Spleen (tissue), 11 donors: Measurements from ENCODE around the gene TMEM43. TPM values are rescaled to one million over a fixed set of nuclear protein-coding genes. Genes with fewer than 3 reads are reported as not detected.

Source experiments
- DNase-seq: peaks from one replicate; pipeline ENCODE4 v3.0.0-alpha.2; 2020
- H3K27ac ChIP-seq, 8 donors: fragments of 200-600 bp; sonication (generic) in 7 of 8; 1 replicate in 4 of 8; 2 replicates in 4 of 8; pipeline versions ENCODE4 v1.5.0 to v1.8.0; 2016 to 2021; ENCODE audit warnings: inconsistent platforms in 4 of 8, mild to moderate bottlenecking in 4 of 8, moderate library complexity in 1 of 8
- H3K27me3 ChIP-seq, 7 donors: fragments of 200-600 bp; sonication (generic) in 6 of 7; replicated peaks in 1 of 7; 1 replicate in 4 of 7; 2 replicates in 3 of 7; pipeline versions ENCODE4 v1.5.0 to v1.8.0; 2016 to 2021; ENCODE audit warnings: inconsistent platforms in 3 of 7, mild to moderate bottlenecking in 1 of 7
- H3K36me3 ChIP-seq, 6 donors: fragments of 200-600 bp; sonication (generic) in 5 of 6; 1 replicate in 4 of 6; 2 replicates in 2 of 6; pipeline versions ENCODE4 v1.5.0 to v1.8.0; 2016 to 2021; ENCODE audit warnings: inconsistent platforms in 2 of 6
- H3K4me1 ChIP-seq, 6 donors: fragments of 200-600 bp; sonication (generic) in 5 of 6; 1 replicate in 3 of 6; 2 replicates in 3 of 6; pipeline versions ENCODE4 v1.5.0 to v1.8.0; 2016 to 2021; ENCODE audit warnings: inconsistent platforms in 3 of 6
- H3K4me3 ChIP-seq, 8 donors: fragments of 200-600 bp; sonication (generic) in 7 of 8; 1 replicate in 4 of 8; 2 replicates in 4 of 8; pipeline versions ENCODE4 v1.5.0 to v1.8.0; 2016 to 2021; ENCODE audit warnings: inconsistent platforms in 4 of 8, mild to moderate bottlenecking in 4 of 8, moderate library complexity in 2 of 8
- H3K9me3 ChIP-seq, 8 donors: fragments of 200-600 bp; sonication (generic) in 7 of 8; 1 replicate in 4 of 8; 2 replicates in 4 of 8; pipeline versions ENCODE4 v1.5.0 to v1.8.0; 2016 to 2021; ENCODE audit warnings: inconsistent platforms in 4 of 8
- POLR2A ChIP-seq, 3 donors: fragments of 450-650 bp; IDR thresholded peaks; one replicate each; pipeline ENCODE4 v1.5.1; 2017; ENCODE audit warnings: antibody characterized with exemption in 3 of 3, mild to moderate bottlenecking in 1 of 3
- POLR2AphosphoS5 ChIP-seq, 3 donors: sonication (generic); formaldehyde crosslinking; IDR thresholded peaks; one replicate each; pipeline ENCODE4 v1.5.1; 2017; ENCODE audit warnings: antibody characterized with exemption in 3 of 3
- whole genome bisulfite sequencing, 5 donors: extraction: QIAGEN DNeasy Blood & Tissue Kit in 3 of 5; methylation state at CpG; one replicate each; pipeline versions ENCODE4 v1.1.5 to v1.1.7; 2013 to 2018; 5-methylcytosine and 5-hydroxymethylcytosine counted together
- intact Hi-C: fragments of 100-400 bp; cut with DNase I; formaldehyde crosslinking; loops from one replicate; pipeline ENCODE4 v1.15.0; 2023; ENCODE audit warnings: low total_unique reads
- polyA plus RNA-seq, 3 donors: library from polyadenylated mRNA; stranded (reverse); fragments of 200-250 nt; gene quantifications; one replicate each; pipeline ENCODE4 v1.2.1, GENCODE V29; 2013
- total RNA-seq, 7 donors: library from RNA; depleted of rRNA in 3 of 7; stranded (reverse); fragments of >200 nt in 3 of 7; fragmentation: NEBNext Ultra II Directional in 4 of 7; extraction: Animal tissue kit (Norgen Biotek cat#: 25700) in 4 of 7; gene quantifications; one replicate each; pipeline versions ENCODE4 v1.1.0 to v1.2.1, GENCODE V29; 2016 to 2021
- TF ChIP-seq, protein P1 (sequence below), 11 experiments: fragments of 200-600 bp in 7 of 11; fragments of 450-650 bp in 4 of 11; sonication (generic) in 4 of 11; IDR thresholded peaks in 8 of 11; conservative IDR thresholded peaks in 3 of 11; 1 replicate in 7 of 11; 2 replicates in 4 of 11; pipeline versions ENCODE4 v1.4.0 to v1.8.0; 2016 to 2021; ENCODE audit warnings: antibody characterized with exemption in 11 of 11, inconsistent platforms in 4 of 11, mild to moderate bottlenecking in 1 of 11
- donor health status: healthy with polysubstance abuse.
- donor health status: DM: no; HTN: no; CAD: no; lungs with moderate emphysema.
- donor health status: DM: no; HTN: no; CAD: no.
- donor health status: Bipolar disorder and iron deficiency.
- donor health status: healthy.
- donor health status: DM: no; HTN: no; CAD: no.
- donor health status: DM: yes; HTN: yes; CAD: no.

TMEM43 gene
- total and polyA plus RNA-seq, 10 donors: 18.7 to 64.2 (median 44.5) TPM

DNA sequence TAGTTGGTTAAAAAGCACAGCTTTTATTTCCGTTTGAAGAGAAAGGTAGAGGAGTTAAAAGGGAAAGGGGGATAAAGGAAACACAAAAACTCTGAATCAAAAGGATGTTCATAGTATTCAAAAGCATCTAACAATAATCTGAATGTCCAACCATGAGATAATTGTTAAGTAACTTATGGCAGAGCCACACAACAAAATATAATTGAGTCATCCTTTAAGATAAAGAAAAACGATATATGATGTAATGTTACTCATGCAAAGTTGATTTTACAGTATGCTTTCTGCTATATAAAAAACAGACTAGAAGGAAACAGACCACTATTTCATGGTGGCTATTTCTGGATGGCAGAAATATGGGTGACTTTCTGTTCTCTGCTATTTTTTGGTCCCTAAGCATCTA, 49.6 kb downstream of the TMEM43 start:
- 71 to 86% (median 76%) methylated on average over 2 of the region's 2 CpGs for WGBS, 5 donors
- no peak for DNase-seq
- peak overlapping the region in 2 of 8 donors; percentile 36 to 56 for H3K27ac ChIP-seq
- H3K4me1 ChIP-seq: peaks cover 33 to 72% (median 44%) of the 10 kb centered on the region in 6 donors
- H3K27me3 ChIP-seq: no peaks in the 10 kb centered on the region
- intact Hi-C loops: no loop called here
- H3K4me3 ChIP-seq: no peak overlapping the region
- TF ChIP-seq POLR2A (IDR thresholded peaks at IDR 0.05) (no peak), POLR2AphosphoS5 (IDR thresholded peaks at IDR 0.05) (no peak)
- TF ChIP-seq, protein P1, sequence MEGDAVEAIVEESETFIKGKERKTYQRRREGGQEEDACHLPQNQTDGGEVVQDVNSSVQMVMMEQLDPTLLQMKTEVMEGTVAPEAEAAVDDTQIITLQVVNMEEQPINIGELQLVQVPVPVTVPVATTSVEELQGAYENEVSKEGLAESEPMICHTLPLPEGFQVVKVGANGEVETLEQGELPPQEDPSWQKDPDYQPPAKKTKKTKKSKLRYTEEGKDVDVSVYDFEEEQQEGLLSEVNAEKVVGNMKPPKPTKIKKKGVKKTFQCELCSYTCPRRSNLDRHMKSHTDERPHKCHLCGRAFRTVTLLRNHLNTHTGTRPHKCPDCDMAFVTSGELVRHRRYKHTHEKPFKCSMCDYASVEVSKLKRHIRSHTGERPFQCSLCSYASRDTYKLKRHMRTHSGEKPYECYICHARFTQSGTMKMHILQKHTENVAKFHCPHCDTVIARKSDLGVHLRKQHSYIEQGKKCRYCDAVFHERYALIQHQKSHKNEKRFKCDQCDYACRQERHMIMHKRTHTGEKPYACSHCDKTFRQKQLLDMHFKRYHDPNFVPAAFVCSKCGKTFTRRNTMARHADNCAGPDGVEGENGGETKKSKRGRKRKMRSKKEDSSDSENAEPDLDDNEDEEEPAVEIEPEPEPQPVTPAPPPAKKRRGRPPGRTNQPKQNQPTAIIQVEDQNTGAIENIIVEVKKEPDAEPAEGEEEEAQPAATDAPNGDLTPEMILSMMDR (IDR thresholded peaks at IDR 0.05 in 8 of 11, conservative IDR thresholded peaks at IDR 0.05 in 3 of 11): no peak
- H3K36me3 ChIP-seq: peaks cover 2 to 37% (median 35%) of the 10 kb centered on the region in 6 donors
- no peaks in the 10 kb centered on the region for H3K9me3 ChIP-seq

DNA sequence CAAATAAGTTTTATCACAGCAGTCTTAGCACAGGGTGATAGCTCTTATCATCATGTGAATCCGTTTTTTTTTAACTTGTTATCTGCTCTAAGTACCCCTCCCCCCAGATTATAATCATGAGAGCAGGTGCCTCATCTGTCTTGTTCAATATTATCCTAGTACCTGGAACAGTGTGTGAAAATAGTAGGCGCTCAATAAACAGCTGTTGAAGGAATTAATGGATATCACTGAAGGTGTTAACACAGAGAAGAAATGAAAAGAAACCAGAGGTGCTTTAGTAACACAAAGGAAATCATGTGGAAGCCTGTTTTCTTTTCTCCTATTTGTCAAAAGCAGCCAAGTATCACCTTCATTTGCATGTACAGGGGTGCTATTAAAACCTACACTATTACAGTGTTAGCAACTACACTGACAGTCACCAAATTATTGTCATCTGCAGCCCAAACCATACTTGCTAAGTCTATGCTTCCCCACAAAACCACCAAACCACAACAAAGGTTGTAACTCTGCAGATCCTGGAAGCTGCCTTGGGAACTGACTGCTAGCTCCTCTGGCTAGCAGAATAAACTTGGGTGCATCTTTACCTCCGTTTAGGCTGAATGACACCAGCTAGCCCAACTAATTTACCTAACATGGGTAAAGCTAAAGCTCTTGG, 50.7 kb downstream of the TMEM43 start:
- Histone ChIP-seq H3K27ac (peak overlapping the region in 4 of 8 donors; percentile 10 to 56 (median 27)), H3K4me1 (peaks cover 36 to 80% (median 53%) of the 10 kb centered on the region in 6 donors), H3K27me3 (no peaks in the 10 kb centered on the region), H3K36me3 (peaks cover 0 to 26% (median 24%) of the 10 kb centered on the region in 6 donors), H3K9me3 (no peaks in the 10 kb centered on the region), H3K4me3 (peak overlapping the region in 1 of 8 donors; percentile 30)
- 51 to 60% (median 58%) methylated on average over 3 of the region's 3 CpGs for WGBS, 5 donors
- no peak for DNase-seq
- peak in 1 of 3 donors; percentile 38 for TF ChIP-seq POLR2AphosphoS5 (IDR thresholded peaks at IDR 0.05)
- TF ChIP-seq, protein P1 (IDR thresholded peaks at IDR 0.05 in 8 of 11, conservative IDR thresholded peaks at IDR 0.05 in 3 of 11): no peak
- intact Hi-C loops: loop anchor here (5.0 kb wide), 1 partner anchor 53 kb away; the partner anchor contains the start of gene CHCHD4

DNA sequence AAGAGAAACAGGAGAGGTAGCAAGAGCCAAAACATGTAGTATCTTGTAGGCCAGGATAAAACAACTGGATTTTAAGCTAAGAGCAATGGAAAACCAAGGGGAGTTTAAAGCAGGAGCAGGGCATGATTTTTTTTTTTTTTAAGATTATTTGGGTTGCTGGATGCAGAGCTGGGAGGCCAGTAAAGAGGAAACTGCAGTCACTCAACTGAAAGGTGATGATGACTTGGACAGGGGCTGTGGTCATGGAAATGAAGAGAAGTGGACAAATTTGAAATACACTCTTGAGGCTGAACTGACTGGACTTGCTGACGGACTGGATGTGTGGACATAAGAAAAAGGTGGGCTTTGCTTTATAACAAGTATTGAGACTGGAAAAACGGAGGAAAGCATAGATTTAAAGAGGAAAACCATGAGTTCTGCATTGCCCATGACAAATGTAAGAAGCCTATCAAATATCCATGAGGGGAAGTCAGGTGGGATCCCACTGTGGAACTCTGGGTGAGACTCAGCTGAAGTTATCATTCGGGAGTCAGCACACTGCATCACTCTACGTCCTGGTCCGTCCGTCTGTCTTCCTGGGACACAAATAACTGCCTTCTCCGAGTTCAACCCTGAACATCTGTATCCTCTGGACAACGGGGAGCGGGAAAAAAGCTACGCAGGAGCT, 52.9 kb downstream of the TMEM43 start:
- intact Hi-C loops: loop anchor here (5.0 kb wide), 1 partner anchor 55 kb away; the partner anchor contains the start of gene CHCHD4
- H3K4me3 ChIP-seq: peak overlapping the region; percentile 62 to 90 (median 74)
- 4 to 8% (median 6%) methylated on average over 10 of the region's 10 CpGs for WGBS, 5 donors

More for the DNA sequence above, 52.9 kb downstream of the TMEM43 start:
- no peak for DNase-seq
- Histone ChIP-seq H3K27ac (peak overlapping the region; percentile 95 to 99 (median 98)), H3K9me3 (no peaks in the 10 kb centered on the region), H3K36me3 (peaks cover 0 to 23% (median 16%) of the 10 kb centered on the region in 6 donors), H3K27me3 (no peaks in the 10 kb centered on the region), H3K4me1 (peaks cover 36 to 91% (median 57%) of the 10 kb centered on the region in 6 donors)
- TF ChIP-seq POLR2AphosphoS5 (IDR thresholded peaks at IDR 0.05) (no peak), POLR2A (IDR thresholded peaks at IDR 0.05) (no peak)
- TF ChIP-seq, protein P1 (IDR thresholded peaks at IDR 0.05 in 8 of 11, conservative IDR thresholded peaks at IDR 0.05 in 3 of 11): no peak
